ENCODE results near the gene SNTG2. TPM values are rescaled to one million over a fixed set of nuclear protein-coding genes. Genes with fewer than 3 reads are reported as not detected.
A peak's percentile ranks its signal among the peaks of the same experiment; 100 is the strongest.

SNTG2 gene
- total RNA-seq, 4 donors from 2014 or later: 9.0 to 44.6 (median 30.8) TPM

- no peak for DNase-seq (ENCODE audit: low spot score in 2 of 2)
- TF ChIP-seq EP300 (IDR thresholded peaks at IDR 0.05) (no peak), POLR2A (IDR thresholded peaks at IDR 0.05) (no peak)
- TF ChIP-seq, protein P1, sequence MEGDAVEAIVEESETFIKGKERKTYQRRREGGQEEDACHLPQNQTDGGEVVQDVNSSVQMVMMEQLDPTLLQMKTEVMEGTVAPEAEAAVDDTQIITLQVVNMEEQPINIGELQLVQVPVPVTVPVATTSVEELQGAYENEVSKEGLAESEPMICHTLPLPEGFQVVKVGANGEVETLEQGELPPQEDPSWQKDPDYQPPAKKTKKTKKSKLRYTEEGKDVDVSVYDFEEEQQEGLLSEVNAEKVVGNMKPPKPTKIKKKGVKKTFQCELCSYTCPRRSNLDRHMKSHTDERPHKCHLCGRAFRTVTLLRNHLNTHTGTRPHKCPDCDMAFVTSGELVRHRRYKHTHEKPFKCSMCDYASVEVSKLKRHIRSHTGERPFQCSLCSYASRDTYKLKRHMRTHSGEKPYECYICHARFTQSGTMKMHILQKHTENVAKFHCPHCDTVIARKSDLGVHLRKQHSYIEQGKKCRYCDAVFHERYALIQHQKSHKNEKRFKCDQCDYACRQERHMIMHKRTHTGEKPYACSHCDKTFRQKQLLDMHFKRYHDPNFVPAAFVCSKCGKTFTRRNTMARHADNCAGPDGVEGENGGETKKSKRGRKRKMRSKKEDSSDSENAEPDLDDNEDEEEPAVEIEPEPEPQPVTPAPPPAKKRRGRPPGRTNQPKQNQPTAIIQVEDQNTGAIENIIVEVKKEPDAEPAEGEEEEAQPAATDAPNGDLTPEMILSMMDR (IDR thresholded peaks at IDR 0.05): no peak
- Histone ChIP-seq H3K4me3 (no peak overlapping the region), H3K27ac (peak overlapping the region in 1 of 4 donors; percentile 73), H3K27me3 (no peaks in the 10 kb centered on the region), H3K4me1 (peaks cover 0 to 30% (median 0%) of the 10 kb centered on the region in 4 donors), H3K36me3 (no peaks in the 10 kb centered on the region), H3K9me3 (no peaks in the 10 kb centered on the region)
- 52 to 57% methylated on average over 9 of the region's 9 CpGs for WGBS, 2 donors
These were observed 417.0 kb downstream of the SNTG2 start for GRCh38 chr2:1367601-1368000.

DNA sequence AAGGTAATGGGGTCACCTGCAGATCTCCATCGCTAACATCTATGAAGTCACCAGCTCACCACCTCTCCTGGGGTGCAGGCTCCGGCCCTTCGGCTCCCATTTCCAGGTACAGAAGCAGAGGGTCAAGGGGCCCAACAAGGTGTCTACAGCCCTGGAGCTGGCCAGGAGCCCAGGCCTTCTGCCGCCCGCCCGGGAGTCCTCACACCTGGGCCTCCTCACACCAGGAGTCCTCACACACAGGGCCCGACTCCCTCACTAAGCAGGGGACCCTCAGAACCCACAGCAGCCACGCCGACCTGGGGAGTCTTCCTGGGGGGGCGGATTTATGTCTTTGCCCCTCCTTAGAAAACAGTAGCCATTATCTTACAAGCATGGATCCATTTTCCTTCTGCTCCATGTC lies 419.3 kb downstream of the SNTG2 start:
- H3K27me3 ChIP-seq: no peaks in the 10 kb centered on the region
- no peaks in the 10 kb centered on the region for H3K36me3 ChIP-seq
- no peak for DNase-seq (ENCODE audit: low spot score in 2 of 2)
- no peak overlapping the region for H3K4me3 ChIP-seq
- TF ChIP-seq EP300 (IDR thresholded peaks at IDR 0.05) (no peak), POLR2A (IDR thresholded peaks at IDR 0.05) (no peak)
- TF ChIP-seq, protein P1 (IDR thresholded peaks at IDR 0.05): no peak
- no peak overlapping the region for H3K27ac ChIP-seq
- WGBS, 2 donors: 81 to 90% methylated on average over 10 of the region's 10 CpGs
- no peaks in the 10 kb centered on the region for H3K9me3 ChIP-seq
- H3K4me1 ChIP-seq: peaks cover 0 to 30% (median 0%) of the 10 kb centered on the region in 4 donors

- Histone ChIP-seq H3K27ac (no peak overlapping the region), H3K27me3 (no peaks in the 10 kb centered on the region), H3K9me3 (no peaks in the 10 kb centered on the region), H3K4me1 (peaks cover 0 to 29% (median 0%) of the 10 kb centered on the region in 4 donors), H3K4me3 (no peak overlapping the region), H3K36me3 (no peaks in the 10 kb centered on the region)
- no peak for DNase-seq (ENCODE audit: low spot score in 2 of 2)
- TF ChIP-seq EP300 (IDR thresholded peaks at IDR 0.05): no peak
- TF ChIP-seq, protein P1 (IDR thresholded peaks at IDR 0.05): no peak
- 21 to 24% methylated on average over 4 of the region's 4 CpGs for WGBS, 2 donors
These were observed 419.8 kb downstream of the SNTG2 start for GRCh38 chr2:1370461-1370860.

- no peak for TF ChIP-seq POLR2A (IDR thresholded peaks at IDR 0.05)
- no peak for TF ChIP-seq EP300 (IDR thresholded peaks at IDR 0.05)
- TF ChIP-seq, protein P1 (IDR thresholded peaks at IDR 0.05): no peak
- H3K4me3 ChIP-seq: no peak overlapping the region
- DNase-seq (ENCODE audit: low spot score in 2 of 2): no peak
- no peak overlapping the region for H3K27ac ChIP-seq
- H3K36me3 ChIP-seq: no peaks in the 10 kb centered on the region
- peaks cover 0 to 23% (median 0%) of the 10 kb centered on the region in 4 donors for H3K4me1 ChIP-seq
- H3K9me3 ChIP-seq: no peaks in the 10 kb centered on the region
- WGBS, 2 donors: 70 to 72% methylated on average over 11 of the region's 11 CpGs
- no peaks in the 10 kb centered on the region for H3K27me3 ChIP-seq
These were observed 420.4 kb downstream of the SNTG2 start for GRCh38 chr2:1371082-1371481.

GRCh38 chr2:1373830-1374229 lies 423.2 kb downstream of the SNTG2 start:
- TF ChIP-seq EP300 (IDR thresholded peaks at IDR 0.05) (no peak), POLR2A (IDR thresholded peaks at IDR 0.05) (no peak)
- TF ChIP-seq, protein P1 (IDR thresholded peaks at IDR 0.05): no peak
- no peaks in the 10 kb centered on the region for H3K27me3 ChIP-seq
- H3K4me3 ChIP-seq: peak overlapping the region in 2 of 4 donors; percentile 8 to 34
- 69 to 72% methylated on average over 12 of the region's 12 CpGs for WGBS, 2 donors
- H3K36me3 ChIP-seq: no peaks in the 10 kb centered on the region
- H3K9me3 ChIP-seq: no peaks in the 10 kb centered on the region
- no peak for DNase-seq (ENCODE audit: low spot score in 2 of 2)
- H3K4me1 ChIP-seq: peaks cover 0 to 7% (median 0%) of the 10 kb centered on the region in 4 donors
- peak overlapping the region in 1 of 4 donors; percentile 64 for H3K27ac ChIP-seq

All from tibial nerve (tissue), 4 donors.